Smooth muscle cell (in vitro differentiated cells): ENCODE data around the gene DPYSL5. TPM values are rescaled to one million over a fixed set of nuclear protein-coding genes. Genes with fewer than 3 reads are reported as not detected.

Experiments used
- DNase-seq: peaks from one replicate; lab custom pipeline; 2025; ENCODE audit not compliant: unreplicated experiment; lab: John Stamatoyannopoulos, UW
- H2AFZ ChIP-seq: fragments of 200-600 bp; sonication (generic); 2 replicates; pipeline ENCODE4 v1.6.0; 2016; ENCODE audit warnings: antibody characterized with exemption, low read depth, mild to moderate bottlenecking
- H3F3A ChIP-seq: fragments of 200-600 bp; sonication (generic); 2 replicates; pipeline ENCODE4 v1.6.0; 2017; ENCODE audit warnings: antibody characterized with exemption, low read depth
- H3K27ac ChIP-seq: fragments of 200-600 bp; sonication (generic); 2 replicates; pipeline ENCODE4 v1.5.1; 2016; ENCODE audit warnings: low read depth, mild to moderate bottlenecking
- H3K27me3 ChIP-seq: fragments of 200-600 bp; sonication (generic); 2 replicates; pipeline ENCODE4 v1.6.1; 2016; ENCODE audit warnings: low read depth, mild to moderate bottlenecking
- H3K36me3 ChIP-seq: fragments of 200-600 bp; sonication (generic); 2 replicates; pipeline ENCODE4 v1.5.1; 2016; ENCODE audit warnings: low read depth
- H3K4me1 ChIP-seq: fragments of 200-600 bp; sonication (generic); 2 replicates; pipeline ENCODE4 v1.5.1; 2016; ENCODE audit warnings: low read depth
- H3K4me2 ChIP-seq: fragments of 200-600 bp; sonication (generic); 2 replicates; pipeline ENCODE4 v1.6.0; 2016; ENCODE audit warnings: mild to moderate bottlenecking
- H3K4me3 ChIP-seq: fragments of 200-600 bp; sonication (generic); 2 replicates; pipeline ENCODE4 v1.5.1; 2016; ENCODE audit warnings: mild to moderate bottlenecking
- H3K79me2 ChIP-seq: fragments of 200-600 bp; sonication (generic); 2 replicates; pipeline ENCODE4 v1.6.0; 2016; ENCODE audit warnings: low read depth, mild to moderate bottlenecking
- H3K9ac ChIP-seq: fragments of 200-600 bp; sonication (generic); 2 replicates; pipeline ENCODE4 v1.6.0; 2016; ENCODE audit warnings: low read depth
- H3K9me3 ChIP-seq: fragments of 200-600 bp; sonication (generic); replicated peaks from 2 replicates; pipeline ENCODE4 v1.5.1; 2016; ENCODE audit warnings: low read depth
- H4K20me1 ChIP-seq: fragments of 200-600 bp; sonication (generic); 2 replicates; pipeline ENCODE4 v1.6.0; 2016; ENCODE audit warnings: low read depth
- WGBS: methylation state at CpG from one replicate; pipeline ENCODE4 v1.1.7; 2016; ENCODE audit warnings: low lambda C conversion rate; 5-methylcytosine and 5-hydroxymethylcytosine counted together
- polyA plus RNA-seq: library from polyadenylated mRNA; unstranded; fragments of >200 nt; fragmentation: Nextera tagmentation; extraction: Ambion mirVana; gene quantifications from 2 replicates; pipeline ENCODE4 v1.2.1, GENCODE V29; 2016
- total RNA-seq: library from RNA; depleted of rRNA; stranded (reverse); fragments of >200 nt; gene quantifications from 2 replicates; pipeline ENCODE4 v1.2.3, GENCODE V29; 2014
- TF ChIP-seq, protein P1 (sequence below): fragments of 200-600 bp; sonication (generic); IDR thresholded peaks from 2 replicates; pipeline ENCODE4 v1.5.1; 2017; ENCODE audit warnings: borderline replicate concordance, mild to moderate bottlenecking, antibody characterized with exemption; ENCODE audit not compliant: insufficient read depth, poor library complexity, severe bottlenecking

Gene DPYSL5
- total and polyA plus RNA-seq, 2 experiments from 2014 or later: 0.40 TPM; not detected in 1

DNA sequence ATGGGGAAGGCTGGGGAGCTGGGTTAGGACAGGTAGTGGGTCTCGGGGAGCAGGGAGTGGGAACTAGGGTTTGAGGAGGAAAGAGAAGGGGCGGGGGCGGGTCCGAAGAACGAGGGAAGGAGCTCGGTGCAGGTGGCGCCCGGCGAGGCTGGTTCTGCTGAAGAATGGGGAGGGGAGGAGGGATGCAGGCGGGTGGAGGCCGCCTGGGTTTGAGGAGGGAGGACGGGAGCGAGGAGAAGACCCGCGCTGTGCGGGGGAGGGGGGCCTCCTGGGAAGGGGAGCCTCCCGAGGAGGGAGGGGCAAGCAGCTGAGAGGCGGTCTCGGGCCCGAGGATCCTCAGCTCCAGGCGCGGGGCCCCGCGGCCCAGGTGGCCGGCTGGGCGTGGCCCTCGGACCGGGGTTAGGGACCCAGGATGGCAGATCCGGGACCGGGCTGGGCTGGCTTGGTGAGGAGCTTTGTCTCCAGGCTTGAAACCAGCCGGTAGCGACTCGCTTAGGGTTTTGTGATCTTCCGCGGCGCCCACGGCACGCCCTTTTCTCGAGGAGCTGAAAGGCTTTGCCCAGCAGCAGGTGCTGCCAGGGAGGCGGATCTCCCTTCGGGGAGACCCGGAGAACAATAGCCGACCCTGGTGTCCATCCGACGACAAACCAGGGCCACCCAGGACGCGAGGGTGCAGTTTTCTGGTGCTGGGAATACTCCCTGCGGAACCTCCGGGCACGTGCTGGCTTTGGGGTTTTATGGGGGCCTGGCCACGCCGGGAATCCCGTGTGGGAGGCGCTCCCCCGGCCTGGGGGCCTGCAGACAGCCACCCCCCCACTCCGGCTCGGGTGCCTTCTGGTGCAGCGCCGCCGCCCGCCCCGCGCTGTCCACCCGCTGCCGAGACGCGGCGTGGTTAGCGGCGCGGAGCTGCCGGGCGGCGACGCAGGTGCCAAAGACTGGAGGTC is 1.4 kb downstream of the DPYSL5 start:
- no peaks in the 10 kb centered on the region for H3F3A ChIP-seq
- no peak overlapping the region for H2AFZ ChIP-seq
- peaks cover 79% of the 10 kb centered on the region for H3K27me3 ChIP-seq
- no peaks in the 10 kb centered on the region for H3K9me3 ChIP-seq
- peak overlapping the region; percentile 87 for H3K4me2 ChIP-seq
- H3K4me3 ChIP-seq: peak overlapping the region; percentile 49
- no peaks in the 10 kb centered on the region for H3K36me3 ChIP-seq
- H4K20me1 ChIP-seq: no peaks in the 10 kb centered on the region
- H3K4me1 ChIP-seq: peaks cover 22% of the 10 kb centered on the region
- TF ChIP-seq, protein P1, sequence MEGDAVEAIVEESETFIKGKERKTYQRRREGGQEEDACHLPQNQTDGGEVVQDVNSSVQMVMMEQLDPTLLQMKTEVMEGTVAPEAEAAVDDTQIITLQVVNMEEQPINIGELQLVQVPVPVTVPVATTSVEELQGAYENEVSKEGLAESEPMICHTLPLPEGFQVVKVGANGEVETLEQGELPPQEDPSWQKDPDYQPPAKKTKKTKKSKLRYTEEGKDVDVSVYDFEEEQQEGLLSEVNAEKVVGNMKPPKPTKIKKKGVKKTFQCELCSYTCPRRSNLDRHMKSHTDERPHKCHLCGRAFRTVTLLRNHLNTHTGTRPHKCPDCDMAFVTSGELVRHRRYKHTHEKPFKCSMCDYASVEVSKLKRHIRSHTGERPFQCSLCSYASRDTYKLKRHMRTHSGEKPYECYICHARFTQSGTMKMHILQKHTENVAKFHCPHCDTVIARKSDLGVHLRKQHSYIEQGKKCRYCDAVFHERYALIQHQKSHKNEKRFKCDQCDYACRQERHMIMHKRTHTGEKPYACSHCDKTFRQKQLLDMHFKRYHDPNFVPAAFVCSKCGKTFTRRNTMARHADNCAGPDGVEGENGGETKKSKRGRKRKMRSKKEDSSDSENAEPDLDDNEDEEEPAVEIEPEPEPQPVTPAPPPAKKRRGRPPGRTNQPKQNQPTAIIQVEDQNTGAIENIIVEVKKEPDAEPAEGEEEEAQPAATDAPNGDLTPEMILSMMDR: no peak
- DNase-seq: no peak
- no peak overlapping the region for H3K9ac ChIP-seq
- H3K27ac ChIP-seq: no peak overlapping the region
- H3K79me2 ChIP-seq: no peaks in the 10 kb centered on the region
- WGBS: 7% methylated on average over 49 of the region's 75 CpGs

DNA sequence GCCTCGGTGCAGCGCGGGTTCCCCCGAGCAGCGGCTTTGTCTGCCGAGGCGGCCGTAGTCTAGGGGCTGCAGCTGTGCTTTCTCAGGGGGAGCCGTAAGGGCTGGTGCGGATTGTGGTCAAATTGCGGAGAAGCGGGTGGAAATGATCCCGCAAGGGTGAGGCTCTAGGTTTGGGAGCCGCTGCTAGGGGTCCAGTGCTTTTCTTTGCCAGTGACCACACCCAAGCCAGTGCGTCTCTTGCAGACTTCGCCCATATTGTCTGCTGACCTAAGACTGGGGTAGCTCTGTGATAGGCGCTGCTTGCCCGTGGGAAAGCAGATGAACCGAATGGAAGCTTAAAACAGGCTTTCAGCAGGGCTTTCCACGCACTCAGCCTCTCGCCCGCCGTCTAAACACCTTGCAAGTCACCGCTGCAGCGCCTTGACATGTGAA is 2.1 kb downstream of the DPYSL5 start:
- 29% methylated on average over 25 of the region's 25 CpGs for WGBS
- Histone ChIP-seq H3K27me3 (peaks cover 78% of the 10 kb centered on the region), H2AFZ (no peak overlapping the region), H3K27ac (no peak overlapping the region), H3F3A (no peaks in the 10 kb centered on the region), H3K9me3 (no peaks in the 10 kb centered on the region), H3K79me2 (no peaks in the 10 kb centered on the region), H3K9ac (no peak overlapping the region), H3K4me2 (no peak overlapping the region), H3K4me3 (no peak overlapping the region), H4K20me1 (no peaks in the 10 kb centered on the region), H3K36me3 (no peaks in the 10 kb centered on the region), H3K4me1 (peaks cover 23% of the 10 kb centered on the region)
- DNase-seq: no peak
- TF ChIP-seq, protein P1: no peak

DNA sequence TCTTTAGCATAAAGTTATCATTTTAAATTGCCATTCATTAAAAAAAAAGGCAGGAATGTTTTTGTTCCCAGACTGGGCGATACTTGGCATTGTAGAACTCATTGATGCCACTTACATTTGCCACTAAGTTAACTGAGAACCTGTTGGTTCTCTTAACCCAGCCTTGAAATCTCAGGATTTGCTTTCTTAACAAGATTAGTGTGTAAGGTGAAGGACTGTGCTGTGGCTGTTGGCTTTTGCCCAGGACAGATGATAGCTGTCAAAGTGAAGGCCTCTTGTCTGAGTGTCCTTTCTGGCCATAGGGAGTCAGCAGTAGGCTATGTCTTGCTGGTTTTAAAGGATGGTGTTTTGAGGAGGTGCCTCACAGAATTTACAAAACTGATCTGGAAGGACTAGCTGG is 2.6 kb downstream of the DPYSL5 start:
- Histone ChIP-seq H3K27me3 (peaks cover 78% of the 10 kb centered on the region), H3K9me3 (no peaks in the 10 kb centered on the region), H3K4me3 (no peak overlapping the region), H3K79me2 (no peaks in the 10 kb centered on the region), H4K20me1 (no peaks in the 10 kb centered on the region), H3K36me3 (no peaks in the 10 kb centered on the region), H3K9ac (no peak overlapping the region), H3K4me2 (no peak overlapping the region), H3K27ac (no peak overlapping the region), H2AFZ (no peak overlapping the region), H3F3A (no peaks in the 10 kb centered on the region), H3K4me1 (peaks cover 28% of the 10 kb centered on the region)
- DNase-seq: no peak
- 93% methylated on average over 1 of the region's 1 CpG for WGBS
- TF ChIP-seq, protein P1: no peak
